ENCODE results near the gene RSRC2. TPM values are rescaled to one million over a fixed set of nuclear protein-coding genes. Genes with fewer than 3 reads are reported as not detected.
"Not testable (repeated sequence)": the region's sequence is repeated elsewhere in the genome, so short reads cannot be mapped to it uniquely, and the experiment has no call there.

Gene RSRC2, protein sequence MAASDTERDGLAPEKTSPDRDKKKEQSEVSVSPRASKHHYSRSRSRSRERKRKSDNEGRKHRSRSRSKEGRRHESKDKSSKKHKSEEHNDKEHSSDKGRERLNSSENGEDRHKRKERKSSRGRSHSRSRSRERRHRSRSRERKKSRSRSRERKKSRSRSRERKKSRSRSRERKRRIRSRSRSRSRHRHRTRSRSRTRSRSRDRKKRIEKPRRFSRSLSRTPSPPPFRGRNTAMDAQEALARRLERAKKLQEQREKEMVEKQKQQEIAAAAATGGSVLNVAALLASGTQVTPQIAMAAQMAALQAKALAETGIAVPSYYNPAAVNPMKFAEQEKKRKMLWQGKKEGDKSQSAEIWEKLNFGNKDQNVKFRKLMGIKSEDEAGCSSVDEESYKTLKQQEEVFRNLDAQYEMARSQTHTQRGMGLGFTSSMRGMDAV
- 101 and 103 TPM in 2 replicates for total RNA-seq

- Mint-ChIP-seq H3K36me3 (ENCODE audit: low read depth) (peaks cover 31% of the 10 kb centered on the region), H3K27me3 (ENCODE audit: insufficient read depth) (no peaks in the 10 kb centered on the region), H3K27ac (no peak within 1 kb of the TSS), H3K9me3 (no peaks in the 10 kb centered on the region), H3K4me3 (no peak within 1 kb of the TSS), H3K4me1 (ENCODE audit: low read depth) (peaks cover 43% of the 10 kb centered on the region)
- peak; percentile 99 for DNase-seq (ENCODE audit: low spot score)
- intact Hi-C loops (cut with micrococcal nuclease), result loop anchor here (1.0 to 10.0 kb wide), 11 partner anchors 26 to 1842 kb away; partner anchors contain the start of genes ABCB9, DENR, DIABLO and HCAR1
These were observed at the start of gene RSRC2, which contains the start of gene KNTC1 for GRCh38 chr12:122526683-122527477. TSS of gene RSRC2 (minus strand) at chr12:122526936. CDS start at chr12:122526853, 83 bp downstream. TSS of gene KNTC1 (plus strand) at chr12:122527249. CDS start at chr12:122530064, 2,815 bp downstream.

DNA sequence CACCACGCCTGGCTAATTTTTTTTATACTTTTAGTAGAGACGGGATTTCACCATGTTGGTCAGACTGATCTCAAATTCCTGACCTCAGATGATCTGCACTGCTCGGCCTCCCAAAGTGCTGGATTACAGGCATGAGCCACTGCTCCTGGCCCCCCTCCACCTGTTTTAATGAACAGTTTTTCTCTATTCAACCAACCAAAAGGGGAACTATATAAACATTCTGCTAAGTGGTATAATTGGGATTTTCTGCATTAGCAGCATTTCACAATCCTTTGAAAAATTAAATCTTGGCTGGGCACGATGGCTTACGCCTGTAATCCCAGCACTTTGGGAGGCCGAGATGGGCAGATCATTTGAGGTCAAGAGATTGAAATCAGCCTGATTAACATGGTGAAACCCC, 45.1 kb upstream of the RSRC2 start:
- intact Hi-C loops (cut with micrococcal nuclease), result no loop called here
- Mint-ChIP-seq H3K36me3 (ENCODE audit: low read depth) (peaks cover 39% of the 10 kb centered on the region), H3K4me3 (no peak overlapping the region), H3K4me1 (ENCODE audit: low read depth) (peaks cover 9% of the 10 kb centered on the region), H3K9me3 (no peaks in the 10 kb centered on the region), H3K27ac (no peak overlapping the region), H3K27me3 (ENCODE audit: insufficient read depth) (no peaks in the 10 kb centered on the region)
- DNase-seq (ENCODE audit: low spot score), result no peak

GRCh38 chr12:122570006-122570405, 43.3 kb upstream of the RSRC2 start:
- H3K4me1 Mint-ChIP-seq (ENCODE audit: low read depth); intact Hi-C loops (cut with micrococcal nuclease); H3K9me3 Mint-ChIP-seq; H3K27me3 Mint-ChIP-seq (ENCODE audit: insufficient read depth); DNase-seq (ENCODE audit: low spot score); H3K27ac Mint-ChIP-seq; H3K4me3 Mint-ChIP-seq: not testable (repeated sequence)
- H3K36me3 Mint-ChIP-seq (ENCODE audit: low read depth), result peaks cover 30% of the 10 kb centered on the region

- Mint-ChIP-seq H3K9me3 (no peaks in the 10 kb centered on the region), H3K27ac (no peak overlapping the region), H3K36me3 (ENCODE audit: low read depth) (peaks cover 27% of the 10 kb centered on the region), H3K4me1 (ENCODE audit: low read depth) (peaks cover 9% of the 10 kb centered on the region), H3K27me3 (ENCODE audit: insufficient read depth) (no peaks in the 10 kb centered on the region), H3K4me3 (no peak overlapping the region)
- DNase-seq (ENCODE audit: low spot score), result no peak
- intact Hi-C loops (cut with micrococcal nuclease), result no loop called here
These were observed 42.6 kb upstream of the RSRC2 start for GRCh38 chr12:122569288-122569687.

DNA sequence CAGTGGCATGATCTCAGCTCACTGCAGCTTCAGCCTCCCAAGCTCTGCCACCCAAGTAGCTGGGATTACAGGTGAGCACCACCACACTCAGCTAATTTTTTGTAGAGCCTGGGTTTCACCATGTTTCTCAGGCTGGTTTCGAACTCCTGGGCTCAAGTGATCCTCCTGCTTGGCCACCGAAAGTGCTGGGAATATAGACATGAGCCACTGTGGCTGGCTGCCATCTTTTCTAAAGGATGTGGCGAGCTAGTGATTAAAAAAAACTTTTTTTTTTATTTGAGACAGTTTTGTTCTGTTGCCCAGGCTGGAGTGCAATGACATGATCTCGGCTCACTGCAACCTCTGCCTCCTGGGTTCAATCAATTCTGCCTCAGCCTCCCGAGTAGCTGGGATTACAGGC, 40.1 kb upstream of the RSRC2 start:
- intact Hi-C loops (cut with micrococcal nuclease), result not testable (repeated sequence)

DNA sequence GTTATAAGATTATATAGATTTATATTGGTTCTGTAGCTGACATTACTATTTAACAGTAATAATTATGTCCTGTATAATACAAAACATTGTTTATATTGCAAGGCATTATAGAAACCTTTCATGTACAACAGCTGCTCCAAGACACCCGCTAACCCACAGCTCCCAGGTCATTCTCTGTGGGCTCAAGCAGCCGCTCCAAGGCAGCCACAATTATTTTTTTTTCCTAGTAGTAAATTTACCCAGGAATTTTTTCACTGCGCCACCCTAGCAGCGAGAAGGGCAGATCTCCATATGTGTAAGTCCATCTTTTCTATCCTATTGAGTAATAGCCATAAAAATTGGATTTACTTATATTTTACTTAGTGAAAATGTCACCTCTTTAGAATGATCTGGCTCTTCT, 36.6 kb upstream of the RSRC2 start:
- no peak for DNase-seq (ENCODE audit: low spot score)
- no peak overlapping the region for H3K27ac Mint-ChIP-seq
- no peaks in the 10 kb centered on the region for H3K27me3 Mint-ChIP-seq (ENCODE audit: insufficient read depth)
- H3K4me1 Mint-ChIP-seq (ENCODE audit: low read depth), result peaks cover 7% of the 10 kb centered on the region
- no peak overlapping the region for H3K4me3 Mint-ChIP-seq
- H3K36me3 Mint-ChIP-seq (ENCODE audit: low read depth), result peaks cover 27% of the 10 kb centered on the region
- no peaks in the 10 kb centered on the region for H3K9me3 Mint-ChIP-seq
- intact Hi-C loops (cut with micrococcal nuclease), result no loop called here

More for the DNA sequence above, 40.1 kb upstream of the RSRC2 start:
- H3K36me3 Mint-ChIP-seq (ENCODE audit: low read depth), result peaks cover 26% of the 10 kb centered on the region
- not testable (repeated sequence) for H3K4me3 Mint-ChIP-seq; H3K9me3 Mint-ChIP-seq; H3K27ac Mint-ChIP-seq; DNase-seq (ENCODE audit: low spot score); H3K4me1 Mint-ChIP-seq (ENCODE audit: low read depth); H3K27me3 Mint-ChIP-seq (ENCODE audit: insufficient read depth)

GRCh38 chr12:122560138-122560537, 33.4 kb upstream of the RSRC2 start:
- Mint-ChIP-seq H3K27ac (peak overlapping the region; percentile 28), H3K9me3 (no peaks in the 10 kb centered on the region), H3K36me3 (ENCODE audit: low read depth) (peaks cover 28% of the 10 kb centered on the region), H3K4me1 (ENCODE audit: low read depth) (peaks cover 7% of the 10 kb centered on the region), H3K27me3 (ENCODE audit: insufficient read depth) (no peaks in the 10 kb centered on the region), H3K4me3 (no peak overlapping the region)
- intact Hi-C loops (cut with micrococcal nuclease), result no loop called here
- DNase-seq (ENCODE audit: low spot score), result no peak

DNA sequence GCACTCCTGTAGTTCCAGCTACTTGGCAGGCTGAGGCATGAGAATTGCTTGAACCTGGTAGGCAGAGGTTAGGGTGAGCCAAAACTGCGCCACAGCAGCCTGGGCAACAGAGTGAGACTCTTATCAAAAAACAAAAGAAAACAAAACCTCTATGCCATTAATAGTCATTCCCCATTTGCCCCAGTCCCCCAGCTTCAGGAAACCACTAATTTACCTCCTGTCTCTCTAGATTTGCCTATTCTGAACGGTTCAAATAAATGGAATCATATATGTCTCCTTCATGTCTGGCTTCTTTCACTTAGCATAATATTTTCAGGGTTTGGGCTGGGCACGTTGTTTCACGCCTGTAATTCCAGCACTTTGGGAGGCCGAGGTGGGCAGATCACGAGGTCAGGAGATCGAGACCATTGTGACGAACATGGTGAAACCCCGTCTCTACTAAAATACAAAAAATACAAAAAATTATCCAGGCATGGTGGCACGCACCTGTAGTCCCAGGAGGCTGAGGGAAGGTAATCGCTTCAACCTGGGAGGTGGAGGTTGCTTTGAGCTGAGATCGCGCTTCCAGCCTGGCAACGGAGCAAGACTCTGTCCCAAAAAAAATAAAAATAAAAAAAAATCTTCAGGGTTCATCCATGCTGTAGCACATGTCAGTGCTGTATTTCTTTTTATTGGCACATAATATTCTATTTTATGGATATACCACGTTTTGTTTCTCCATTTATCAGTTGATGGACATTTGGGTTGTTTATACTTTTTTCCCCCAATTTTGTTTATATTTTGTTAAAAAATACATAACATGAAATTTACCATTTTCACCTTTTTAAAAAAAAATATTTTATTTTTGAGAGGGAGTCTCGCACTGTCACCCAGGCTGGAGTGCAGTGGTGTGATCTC, 32.3 kb upstream of the RSRC2 start:
- intact Hi-C loops (cut with micrococcal nuclease), result no loop called here
- Mint-ChIP-seq H3K27me3 (ENCODE audit: insufficient read depth) (no peaks in the 10 kb centered on the region), H3K36me3 (ENCODE audit: low read depth) (peaks cover 29% of the 10 kb centered on the region), H3K4me3 (no peak overlapping the region), H3K27ac (peak overlapping the region; percentile 38), H3K9me3 (no peaks in the 10 kb centered on the region), H3K4me1 (ENCODE audit: low read depth) (peaks cover 7% of the 10 kb centered on the region)
- DNase-seq (ENCODE audit: low spot score), result no peak

GRCh38 chr12:122547330-122547729, 20.6 kb upstream of the RSRC2 start:
- Mint-ChIP-seq H3K27ac (no peak overlapping the region), H3K36me3 (ENCODE audit: low read depth) (peaks cover 33% of the 10 kb centered on the region), H3K9me3 (no peaks in the 10 kb centered on the region), H3K4me1 (ENCODE audit: low read depth) (no peaks in the 10 kb centered on the region), H3K27me3 (ENCODE audit: insufficient read depth) (no peaks in the 10 kb centered on the region), H3K4me3 (no peak overlapping the region)
- intact Hi-C loops (cut with micrococcal nuclease), result no loop called here
- no peak for DNase-seq (ENCODE audit: low spot score)

- H3K9me3 Mint-ChIP-seq, result no peaks in the 10 kb centered on the region
- H3K27me3 Mint-ChIP-seq (ENCODE audit: insufficient read depth), result no peaks in the 10 kb centered on the region
- intact Hi-C loops (cut with micrococcal nuclease), result no loop called here
- H3K27ac Mint-ChIP-seq, result no peak overlapping the region
- no peak overlapping the region for H3K4me3 Mint-ChIP-seq
- no peaks in the 10 kb centered on the region for H3K4me1 Mint-ChIP-seq (ENCODE audit: low read depth)
- no peak for DNase-seq (ENCODE audit: low spot score)
- peaks cover 28% of the 10 kb centered on the region for H3K36me3 Mint-ChIP-seq (ENCODE audit: low read depth)
These were observed 19.1 kb upstream of the RSRC2 start for GRCh38 chr12:122545855-122546254.

GRCh38 chr12:122544537-122544936, 17.8 kb upstream of the RSRC2 start:
- intact Hi-C loops (cut with micrococcal nuclease), result no loop called here
- no peaks in the 10 kb centered on the region for H3K27me3 Mint-ChIP-seq (ENCODE audit: insufficient read depth)
- no peaks in the 10 kb centered on the region for H3K9me3 Mint-ChIP-seq
- DNase-seq (ENCODE audit: low spot score), result no peak
- H3K4me1 Mint-ChIP-seq (ENCODE audit: low read depth), result no peaks in the 10 kb centered on the region
- no peak overlapping the region for H3K4me3 Mint-ChIP-seq
- peaks cover 22% of the 10 kb centered on the region for H3K36me3 Mint-ChIP-seq (ENCODE audit: low read depth)
- H3K27ac Mint-ChIP-seq, result no peak overlapping the region

GRCh38 chr12:122538496-122538895, 11.8 kb upstream of the RSRC2 start:
- H3K36me3 Mint-ChIP-seq (ENCODE audit: low read depth), result peaks cover 19% of the 10 kb centered on the region
- H3K27me3 Mint-ChIP-seq (ENCODE audit: insufficient read depth), result no peaks in the 10 kb centered on the region
- H3K9me3 Mint-ChIP-seq, result no peaks in the 10 kb centered on the region
- intact Hi-C loops (cut with micrococcal nuclease), result no loop called here
- H3K27ac Mint-ChIP-seq, result no peak overlapping the region
- no peak overlapping the region for H3K4me3 Mint-ChIP-seq
- DNase-seq (ENCODE audit: low spot score), result no peak
- peaks cover 1% of the 10 kb centered on the region for H3K4me1 Mint-ChIP-seq (ENCODE audit: low read depth)

Data from activated T-helper 1 cell treated with anti-CD3 and anti-CD28 coated beads, Interleukin-12 subunit alpha, Interleukin-12 subunit beta, Interleukin-2, Interleukin-4 antibody, amounts not matched to agents 30 ng/mL and 10 ng/mL and 1 ng/mL, durations not matched to agents 14 hours and 24 hours and 36 hours (primary cell).